ENCODE measurements around the gene FRYL. TPM values are rescaled to one million over a fixed set of nuclear protein-coding genes. Genes with fewer than 3 reads are reported as not detected.
"Not testable (repeated sequence)": the region's sequence is repeated elsewhere in the genome, so short reads cannot be mapped to it uniquely, and the experiment has no call there.

FRYL gene
- total RNA-seq, 1 experiment from 2014 or later: 45.8 TPM

DNA sequence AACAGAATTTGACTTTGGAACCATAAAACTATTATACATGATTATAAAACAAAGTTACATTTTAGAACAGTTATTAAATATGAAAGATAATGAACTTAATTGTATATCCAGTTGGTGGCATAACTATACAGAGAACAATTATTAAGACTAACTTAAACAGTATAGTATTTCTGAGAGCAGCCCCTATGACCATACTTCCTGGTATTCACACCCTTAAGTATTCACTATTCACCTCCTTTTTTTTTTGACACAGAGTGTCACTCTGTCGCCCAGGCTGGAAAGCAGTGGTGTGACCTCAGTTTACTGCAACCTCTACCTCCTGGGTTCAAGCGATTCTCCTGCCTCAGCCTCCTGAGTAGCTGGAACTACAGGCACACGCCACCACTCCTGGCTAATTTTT, 74.5 kb downstream of the FRYL start:
- TF ChIP-seq, protein P1, sequence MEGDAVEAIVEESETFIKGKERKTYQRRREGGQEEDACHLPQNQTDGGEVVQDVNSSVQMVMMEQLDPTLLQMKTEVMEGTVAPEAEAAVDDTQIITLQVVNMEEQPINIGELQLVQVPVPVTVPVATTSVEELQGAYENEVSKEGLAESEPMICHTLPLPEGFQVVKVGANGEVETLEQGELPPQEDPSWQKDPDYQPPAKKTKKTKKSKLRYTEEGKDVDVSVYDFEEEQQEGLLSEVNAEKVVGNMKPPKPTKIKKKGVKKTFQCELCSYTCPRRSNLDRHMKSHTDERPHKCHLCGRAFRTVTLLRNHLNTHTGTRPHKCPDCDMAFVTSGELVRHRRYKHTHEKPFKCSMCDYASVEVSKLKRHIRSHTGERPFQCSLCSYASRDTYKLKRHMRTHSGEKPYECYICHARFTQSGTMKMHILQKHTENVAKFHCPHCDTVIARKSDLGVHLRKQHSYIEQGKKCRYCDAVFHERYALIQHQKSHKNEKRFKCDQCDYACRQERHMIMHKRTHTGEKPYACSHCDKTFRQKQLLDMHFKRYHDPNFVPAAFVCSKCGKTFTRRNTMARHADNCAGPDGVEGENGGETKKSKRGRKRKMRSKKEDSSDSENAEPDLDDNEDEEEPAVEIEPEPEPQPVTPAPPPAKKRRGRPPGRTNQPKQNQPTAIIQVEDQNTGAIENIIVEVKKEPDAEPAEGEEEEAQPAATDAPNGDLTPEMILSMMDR (IDR thresholded peaks at IDR 0.05; ENCODE audit: unreplicated experiment): no peak
- Mint-ChIP-seq H3K4me1 (ENCODE audit: low read depth, unreplicated experiment) (peaks cover 40% of the 10 kb centered on the region), H3K4me3 (ENCODE audit: low read depth, unreplicated experiment) (no peak overlapping the region), H3K36me3 (ENCODE audit: insufficient read depth, unreplicated experiment) (peaks cover 5% of the 10 kb centered on the region), H3K9me3 (ENCODE audit: low read depth, unreplicated experiment) (no peaks in the 10 kb centered on the region), H3K27ac (ENCODE audit: unreplicated experiment) (no peak overlapping the region), H3K27me3 (ENCODE audit: unreplicated experiment) (no peaks in the 10 kb centered on the region)
- DNase-seq: no peak
- intact Hi-C loops (cut with micrococcal nuclease; ENCODE audit: unreplicated experiment): no loop called here
- CTCF ChIA-PET: no interaction called here
- BruUV-seq (replicated peaks): no TSS peak

DNA sequence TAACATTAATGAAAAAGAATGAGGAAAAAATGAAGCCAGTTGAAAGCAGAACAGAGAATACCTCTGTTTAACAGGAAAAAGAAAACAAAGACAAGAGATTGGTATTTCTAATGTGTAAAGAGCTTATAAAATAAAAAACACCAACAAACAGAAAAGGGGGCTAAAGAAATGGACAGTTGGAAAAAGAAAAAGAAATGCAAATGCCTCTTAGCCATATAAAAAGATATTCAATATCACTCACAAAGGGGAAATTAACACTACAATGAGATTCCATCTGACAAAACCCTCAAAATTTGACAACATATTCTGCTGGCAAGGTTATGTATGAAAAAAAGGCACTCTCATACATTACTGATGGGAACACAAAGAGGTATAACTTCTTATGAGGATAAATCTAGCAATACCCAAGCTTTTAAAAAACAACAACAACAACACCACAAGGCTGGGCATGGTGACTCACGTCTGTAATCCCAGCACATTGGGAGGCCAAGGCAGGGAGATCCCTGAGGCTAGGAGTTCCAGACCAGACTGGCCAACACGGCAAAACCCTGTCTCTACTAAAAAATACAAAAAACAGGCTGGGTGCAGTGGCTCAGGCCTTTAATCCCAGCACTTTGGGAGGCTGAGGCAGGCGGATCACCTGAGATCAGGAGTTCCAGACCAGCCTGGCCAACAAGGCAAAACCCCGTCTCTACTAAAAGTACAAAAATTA, 75.8 kb downstream of the FRYL start:
- Mint-ChIP-seq H3K4me3 (ENCODE audit: low read depth, unreplicated experiment) (no peak overlapping the region), H3K36me3 (ENCODE audit: insufficient read depth, unreplicated experiment) (peaks cover 5% of the 10 kb centered on the region), H3K4me1 (ENCODE audit: low read depth, unreplicated experiment) (peaks cover 42% of the 10 kb centered on the region), H3K9me3 (ENCODE audit: low read depth, unreplicated experiment) (no peaks in the 10 kb centered on the region), H3K27ac (ENCODE audit: unreplicated experiment) (peak overlapping the region; percentile 44), H3K27me3 (ENCODE audit: unreplicated experiment) (no peaks in the 10 kb centered on the region)
- intact Hi-C loops (cut with micrococcal nuclease; ENCODE audit: unreplicated experiment): no loop called here
- no peak for DNase-seq
- TF ChIP-seq, protein P1 (IDR thresholded peaks at IDR 0.05; ENCODE audit: unreplicated experiment): no peak
- CTCF ChIA-PET: no interaction called here
- no TSS peak for BruUV-seq (replicated peaks)

DNA sequence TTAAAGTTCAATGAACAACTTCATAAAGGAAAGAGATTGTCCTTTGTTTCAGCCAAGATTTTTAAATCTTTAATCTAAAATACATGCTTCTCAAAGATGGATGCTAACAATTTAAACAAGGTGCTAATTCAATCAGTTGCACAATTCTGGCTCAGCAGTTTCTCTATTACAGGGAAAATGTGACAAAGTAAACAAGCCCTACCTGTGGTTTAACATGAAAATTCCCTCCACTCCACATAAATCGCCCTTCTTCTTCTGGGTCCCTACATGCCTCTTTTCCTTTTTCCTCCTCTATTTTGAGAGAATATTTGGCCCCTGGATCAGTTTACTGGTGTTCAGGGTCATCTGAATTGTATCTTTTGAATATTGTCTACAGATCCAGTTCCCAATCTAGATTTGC, 80.6 kb downstream of the FRYL start:
- TF ChIP-seq, protein P1 (IDR thresholded peaks at IDR 0.05; ENCODE audit: unreplicated experiment): no peak
- H3K27me3 Mint-ChIP-seq (ENCODE audit: unreplicated experiment): no peaks in the 10 kb centered on the region
- peak overlapping the region; percentile 86 for H3K27ac Mint-ChIP-seq (ENCODE audit: unreplicated experiment)
- no peaks in the 10 kb centered on the region for H3K36me3 Mint-ChIP-seq (ENCODE audit: insufficient read depth, unreplicated experiment)
- intact Hi-C loops (cut with micrococcal nuclease; ENCODE audit: unreplicated experiment): loop anchor here (2.0 to 10.0 kb wide), 3 partner anchors 77 to 265 kb away; partner anchors contain the start of gene OCIAD2
- TSS peak; percentile 54 for BruUV-seq (replicated peaks)
- no peaks in the 10 kb centered on the region for H3K9me3 Mint-ChIP-seq (ENCODE audit: low read depth, unreplicated experiment)
- H3K4me3 Mint-ChIP-seq (ENCODE audit: low read depth, unreplicated experiment): peak overlapping the region; percentile 64
- peaks cover 45% of the 10 kb centered on the region for H3K4me1 Mint-ChIP-seq (ENCODE audit: low read depth, unreplicated experiment)
- CTCF ChIA-PET: interaction anchor here (1.5 kb wide), 1 partner anchor 81 kb away, joined by 6 read pairs; the partner anchor contains the start of gene FRYL
- peak; percentile 13 for DNase-seq

DNA sequence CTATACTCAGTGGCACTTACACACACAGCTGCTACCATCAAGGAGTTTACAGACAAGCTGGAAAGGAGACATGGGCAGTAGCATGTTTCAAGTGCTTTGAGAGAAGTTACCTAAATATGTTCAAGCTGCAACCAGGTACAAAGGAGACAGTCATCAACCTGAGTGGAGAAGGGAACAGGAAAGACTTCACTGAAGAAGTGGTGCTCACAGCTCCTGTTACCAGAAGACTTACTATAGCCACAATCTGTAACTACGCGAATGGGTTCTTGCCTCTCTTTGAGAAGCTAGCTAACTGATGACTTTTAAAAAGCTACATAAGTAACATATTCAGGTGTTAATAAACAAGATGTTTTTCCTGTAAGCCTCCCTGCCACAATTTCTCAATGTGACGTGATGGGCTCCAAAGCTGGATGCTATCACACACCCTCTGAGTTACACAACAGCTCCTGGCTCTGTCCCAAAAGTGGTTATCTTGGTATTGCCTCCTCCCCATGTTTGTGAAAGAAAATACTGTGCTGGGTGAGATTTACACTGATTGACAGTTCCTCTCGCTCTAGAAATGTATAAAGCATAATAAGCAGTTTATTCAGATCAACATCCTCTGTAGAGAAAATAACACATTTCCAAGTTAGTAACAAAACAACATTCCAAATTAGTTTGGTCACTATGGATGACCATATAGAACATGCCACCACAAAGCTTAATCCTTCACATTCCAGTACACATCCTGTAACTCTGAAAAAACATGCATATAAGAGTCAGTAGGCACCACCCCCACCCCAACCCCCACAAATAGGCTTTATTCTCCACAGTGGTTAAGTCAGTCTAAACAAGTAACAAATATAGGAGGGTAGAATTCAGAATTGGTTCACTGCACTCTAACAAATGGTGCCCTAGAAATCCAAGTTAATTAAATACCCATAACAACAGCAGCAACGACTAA, 81.8 kb downstream of the FRYL start:
- no TSS peak for BruUV-seq (replicated peaks)
- peak overlapping the region; percentile 86 for H3K27ac Mint-ChIP-seq (ENCODE audit: unreplicated experiment)
- H3K36me3 Mint-ChIP-seq (ENCODE audit: insufficient read depth, unreplicated experiment): no peaks in the 10 kb centered on the region
- H3K27me3 Mint-ChIP-seq (ENCODE audit: unreplicated experiment): no peaks in the 10 kb centered on the region
- CTCF ChIA-PET: interaction anchor here (0.6 to 1.1 kb wide), 4 partner anchors 11 to 120 kb away, joined by 3 to 6 read pairs (median 4); no protein-coding TSS in a partner anchor
- peak; percentile 75 for DNase-seq
- intact Hi-C loops (cut with micrococcal nuclease; ENCODE audit: unreplicated experiment): loop anchor here (2.0 to 10.0 kb wide), 3 partner anchors 79 to 267 kb away; partner anchors contain the start of gene OCIAD2
- H3K4me3 Mint-ChIP-seq (ENCODE audit: low read depth, unreplicated experiment): peak overlapping the region; percentile 19
- H3K4me1 Mint-ChIP-seq (ENCODE audit: low read depth, unreplicated experiment): peaks cover 35% of the 10 kb centered on the region
- H3K9me3 Mint-ChIP-seq (ENCODE audit: low read depth, unreplicated experiment): no peaks in the 10 kb centered on the region
- TF ChIP-seq, protein P1 (IDR thresholded peaks at IDR 0.05; ENCODE audit: unreplicated experiment): no peak

DNA sequence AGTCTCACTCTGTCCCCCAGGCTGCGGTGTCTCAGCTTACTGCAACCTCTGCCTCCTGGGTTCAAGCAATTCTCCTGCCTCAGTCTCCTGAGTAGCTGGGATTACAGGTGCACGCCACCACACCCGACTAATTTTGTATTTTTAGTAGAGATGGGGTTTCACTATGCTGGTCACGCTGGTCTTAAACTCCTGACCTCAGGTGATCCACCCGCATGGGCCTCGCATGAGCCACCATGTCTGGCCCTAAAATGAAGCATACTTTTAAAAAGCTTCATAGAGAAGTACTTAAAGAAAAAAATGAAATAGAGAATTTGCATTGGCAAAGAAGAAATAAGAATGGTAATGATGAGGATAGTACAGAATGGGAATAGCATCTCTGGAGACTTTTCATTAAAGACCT, 82.6 kb downstream of the FRYL start:
- Mint-ChIP-seq H3K4me1 (ENCODE audit: low read depth, unreplicated experiment) (peaks cover 35% of the 10 kb centered on the region), H3K27ac (ENCODE audit: unreplicated experiment) (peak overlapping the region; percentile 86), H3K4me3 (ENCODE audit: low read depth, unreplicated experiment) (peak overlapping the region; percentile 19)
- H3K27me3 Mint-ChIP-seq (ENCODE audit: unreplicated experiment); BruUV-seq (replicated peaks); H3K36me3 Mint-ChIP-seq (ENCODE audit: insufficient read depth, unreplicated experiment); DNase-seq; H3K9me3 Mint-ChIP-seq (ENCODE audit: low read depth, unreplicated experiment): not testable (repeated sequence)
- CTCF ChIA-PET: interaction anchor here (1.1 kb wide), 1 partner anchor 16 kb away, joined by 6 read pairs; no protein-coding TSS in a partner anchor
- intact Hi-C loops (cut with micrococcal nuclease; ENCODE audit: unreplicated experiment): loop anchor here (10.0 kb wide), 2 partner anchors 207 to 267 kb away; partner anchors contain the start of gene OCIAD2

All from Calu3 (cell line).